HEK293 (cell line): ENCODE data around the gene HERC5.

ENCODE experiments used
- BCL11A ChIP-seq: fragments of 450-650 bp; formaldehyde crosslinking; IDR thresholded peaks from 2 replicates; pipeline ENCODE4 v1.5.1; 2016; ENCODE audit warnings: low read depth, missing biosample characterization, missing genetic modification characterization
- BCL11B ChIP-seq: fragments of 450-650 bp; formaldehyde crosslinking; IDR thresholded peaks from 2 replicates; pipeline ENCODE4 v1.5.1; 2016; ENCODE audit warnings: low read depth, missing biosample characterization, missing genetic modification characterization
- HOXA7 ChIP-seq: sonication (generic); formaldehyde crosslinking; IDR thresholded peaks from 2 replicates; pipeline ENCODE4 v1.8.1; 2022; ENCODE audit warnings: missing genetic modification reagents, borderline replicate concordance
- HOXC10 ChIP-seq: sonication (generic); formaldehyde crosslinking; IDR thresholded peaks from 2 replicates; pipeline ENCODE4 v1.8.1; 2023; ENCODE audit warnings: mild to moderate bottlenecking, missing genetic modification reagents
- ZBTB48 ChIP-seq: fragments of 450-650 bp; formaldehyde crosslinking; IDR thresholded peaks from 2 replicates; pipeline ENCODE4 v1.5.1; 2016; ENCODE audit warnings: missing biosample characterization, missing genetic modification characterization
- ZBTB8A ChIP-seq: fragments of 450-650 bp; formaldehyde crosslinking; IDR thresholded peaks from 2 replicates; pipeline ENCODE4 v1.5.1; 2016; ENCODE audit warnings: missing biosample characterization, missing genetic modification characterization
- ZIC2 ChIP-seq: fragments of 450-650 bp; formaldehyde crosslinking; IDR thresholded peaks from 2 replicates; pipeline ENCODE4 v1.5.1; 2016; ENCODE audit warnings: missing biosample characterization, missing genetic modification characterization
- ZNF112 ChIP-seq: fragments of 450-650 bp; formaldehyde crosslinking; IDR thresholded peaks from 2 replicates; pipeline ENCODE4 v1.5.0; 2017; ENCODE audit warnings: missing biosample characterization, missing genetic modification characterization
- ZNF138 ChIP-seq: fragments of 450-650 bp; formaldehyde crosslinking; IDR thresholded peaks from 2 replicates; pipeline ENCODE4 v1.5.1; 2016; ENCODE audit warnings: missing biosample characterization, missing genetic modification characterization, borderline replicate concordance
- ZNF16 ChIP-seq: fragments of 450-650 bp; formaldehyde crosslinking; IDR thresholded peaks from 2 replicates; pipeline ENCODE4 v1.5.1; 2016; ENCODE audit warnings: low read depth, missing biosample characterization, missing genetic modification characterization
- ZNF169 ChIP-seq: fragments of 450-650 bp; formaldehyde crosslinking; IDR thresholded peaks from 2 replicates; pipeline ENCODE4 v1.5.1; 2016; ENCODE audit warnings: missing biosample characterization, missing genetic modification characterization
- ZNF19 ChIP-seq: fragments of 450-650 bp; formaldehyde crosslinking; IDR thresholded peaks from 2 replicates; pipeline ENCODE4; 2016; ENCODE audit warnings: missing biosample characterization, missing genetic modification characterization, low read depth
- ZNF26 ChIP-seq: fragments of 450-650 bp; formaldehyde crosslinking; IDR thresholded peaks from 2 replicates; pipeline ENCODE4 v1.5.1; 2016; ENCODE audit warnings: missing biosample characterization, missing genetic modification characterization
- ZNF488 ChIP-seq: fragments of 450-650 bp; formaldehyde crosslinking; IDR thresholded peaks from 2 replicates; pipeline ENCODE4 v1.5.1; 2016; ENCODE audit warnings: missing biosample characterization, missing genetic modification characterization
- ZNF555 ChIP-seq: fragments of 450-650 bp; formaldehyde crosslinking; conservative IDR thresholded peaks from 2 replicates; pipeline ENCODE4 v1.5.1; 2017; ENCODE audit warnings: missing biosample characterization, mild to moderate bottlenecking, missing genetic modification characterization, inconsistent platforms
- ZNF560 ChIP-seq: fragments of 450-650 bp; formaldehyde crosslinking; IDR thresholded peaks from 2 replicates; pipeline ENCODE4 v1.5.1; 2017; ENCODE audit warnings: missing biosample characterization, missing genetic modification characterization, borderline replicate concordance
- ZNF580 ChIP-seq: fragments of 450-650 bp; formaldehyde crosslinking; IDR thresholded peaks from 2 replicates; pipeline ENCODE4 v1.5.1; 2016; ENCODE audit warnings: missing biosample characterization, missing genetic modification characterization
- ZNF600 ChIP-seq: fragments of 450-650 bp; formaldehyde crosslinking; IDR thresholded peaks from 2 replicates; pipeline ENCODE4 v1.5.1; 2016; ENCODE audit warnings: missing biosample characterization, missing genetic modification characterization
- ZNF621 ChIP-seq: fragments of 450-650 bp; formaldehyde crosslinking; IDR thresholded peaks from 2 replicates; pipeline ENCODE4 v1.5.1; 2017; ENCODE audit warnings: missing biosample characterization, missing genetic modification characterization
- ZNF654 ChIP-seq: fragments of 450-650 bp; formaldehyde crosslinking; IDR thresholded peaks from 2 replicates; pipeline ENCODE4 v1.5.1; 2016; ENCODE audit warnings: low read depth, missing biosample characterization, missing genetic modification characterization
- ZNF658 ChIP-seq: fragments of 450-650 bp; formaldehyde crosslinking; IDR thresholded peaks from 2 replicates; pipeline ENCODE4; 2016; ENCODE audit warnings: missing biosample characterization, missing genetic modification characterization
- ZNF677 ChIP-seq: fragments of 450-650 bp; IDR thresholded peaks from 2 replicates; pipeline ENCODE4 v1.5.0; 2018; ENCODE audit warnings: missing biosample characterization, mild to moderate bottlenecking, missing genetic modification characterization, moderate library complexity
- ZNF843 ChIP-seq: fragments of 450-650 bp; formaldehyde crosslinking; IDR thresholded peaks from 2 replicates; pipeline ENCODE4 v1.5.1; 2016; ENCODE audit warnings: missing biosample characterization, missing genetic modification characterization
- TF ChIP-seq, protein P1 (sequence below): fragments of 450-650 bp; formaldehyde crosslinking; IDR thresholded peaks from 2 replicates; pipeline ENCODE4 v1.5.0; 2017; ENCODE audit warnings: missing biosample characterization, missing genetic modification characterization, borderline replicate concordance
- TF ChIP-seq, protein P2 (sequence below): fragments of 450-650 bp; formaldehyde crosslinking; IDR thresholded peaks from 2 replicates; pipeline ENCODE4 v1.5.1; 2017; ENCODE audit warnings: missing biosample characterization, mild to moderate bottlenecking, missing genetic modification characterization, moderate library complexity
- TF ChIP-seq, protein P3 (sequence below): fragments of 450-650 bp; formaldehyde crosslinking; IDR thresholded peaks from 2 replicates; pipeline ENCODE4 v1.5.1; 2016; ENCODE audit warnings: missing biosample characterization, missing genetic modification characterization
- TF ChIP-seq, protein P4 (sequence below): fragments of 450-650 bp; formaldehyde crosslinking; IDR thresholded peaks from 2 replicates; pipeline ENCODE4 v1.5.1; 2016; ENCODE audit warnings: missing biosample characterization, missing genetic modification characterization

HERC5 gene

DNA sequence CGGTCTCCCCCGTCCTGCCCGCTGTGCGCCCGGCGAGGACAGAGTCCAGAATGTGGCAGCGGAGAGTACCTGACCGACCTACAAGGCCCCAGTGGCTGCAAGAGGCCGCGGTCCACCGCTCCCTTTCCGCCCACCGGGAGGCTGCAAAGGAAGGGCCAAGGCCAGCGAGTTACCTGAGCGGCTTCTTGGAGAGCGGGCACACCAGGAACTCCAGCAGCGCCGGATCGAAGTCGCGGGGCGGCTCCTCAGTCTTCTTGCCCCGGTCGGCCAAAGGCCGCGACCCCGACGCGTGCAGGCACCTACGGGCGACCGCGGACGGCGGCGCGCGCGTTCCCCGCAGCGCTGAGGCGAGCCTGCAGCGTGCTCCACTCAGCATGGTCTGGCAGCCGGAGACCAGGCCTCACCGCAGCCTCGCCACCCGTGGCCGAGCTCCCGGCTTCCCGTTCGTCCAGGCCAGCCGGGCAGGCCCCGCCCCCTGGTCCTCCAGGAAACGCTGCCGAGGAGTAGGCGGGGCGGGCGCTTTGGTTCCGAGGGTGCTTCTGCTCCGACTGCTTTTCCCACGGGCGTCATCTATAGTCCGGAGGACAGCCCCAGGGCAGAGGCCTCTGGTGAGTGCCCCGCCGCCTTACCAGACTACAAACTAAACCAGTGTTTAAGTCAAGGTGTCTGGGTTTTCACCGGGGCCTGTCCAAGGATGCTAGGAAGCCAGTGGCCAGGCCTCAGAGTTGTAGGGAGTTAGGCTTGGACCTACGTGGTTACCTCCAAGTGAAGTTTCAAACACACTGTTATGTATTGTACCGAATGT is 66.6 kb downstream of the HERC5 start, which contains the start of gene PYURF (continued):
- TF ChIP-seq ZNF26 (tag by site-specific recombination) (no peak), BCL11B (tag by site-specific recombination) (peak; percentile 42; the same call in 1 of the 2 replicates), ZNF560 (tag by site-specific recombination) (no peak), ZNF112 (tag by site-specific recombination) (no peak), ZBTB8A (tag by site-specific recombination) (peak; percentile 32; the same call in 1 of the 2 replicates), ZBTB48 (tag by site-specific recombination) (no peak; the same call in 1 of the 2 replicates), HOXC10 (CRISPR knock-in tag) (no peak), BCL11A (tag by site-specific recombination) (no peak), ZNF555 (tag by site-specific recombination) (no peak), ZNF843 (tag by site-specific recombination) (no peak; the same call in 1 of the 2 replicates), ZNF677 (tag by site-specific recombination) (no peak), ZNF19 (tag by site-specific recombination) (no peak), HOXA7 (CRISPR knock-in tag) (no peak; the same call in 1 of the 2 replicates), ZNF621 (tag by site-specific recombination) (no peak), ZNF658 (tag by site-specific recombination) (no peak), ZNF138 (tag by site-specific recombination) (no peak), ZNF600 (tag by site-specific recombination) (peak; percentile 53; the same call in 1 of the 2 replicates), ZNF16 (tag by site-specific recombination) (no peak), ZNF488 (tag by site-specific recombination) (no peak), ZIC2 (peak; percentile 93), ZNF169 (tag by site-specific recombination) (no peak), ZNF654 (tag by site-specific recombination) (no peak), ZNF580 (tag by site-specific recombination) (no peak)
- TF ChIP-seq, protein P1, sequence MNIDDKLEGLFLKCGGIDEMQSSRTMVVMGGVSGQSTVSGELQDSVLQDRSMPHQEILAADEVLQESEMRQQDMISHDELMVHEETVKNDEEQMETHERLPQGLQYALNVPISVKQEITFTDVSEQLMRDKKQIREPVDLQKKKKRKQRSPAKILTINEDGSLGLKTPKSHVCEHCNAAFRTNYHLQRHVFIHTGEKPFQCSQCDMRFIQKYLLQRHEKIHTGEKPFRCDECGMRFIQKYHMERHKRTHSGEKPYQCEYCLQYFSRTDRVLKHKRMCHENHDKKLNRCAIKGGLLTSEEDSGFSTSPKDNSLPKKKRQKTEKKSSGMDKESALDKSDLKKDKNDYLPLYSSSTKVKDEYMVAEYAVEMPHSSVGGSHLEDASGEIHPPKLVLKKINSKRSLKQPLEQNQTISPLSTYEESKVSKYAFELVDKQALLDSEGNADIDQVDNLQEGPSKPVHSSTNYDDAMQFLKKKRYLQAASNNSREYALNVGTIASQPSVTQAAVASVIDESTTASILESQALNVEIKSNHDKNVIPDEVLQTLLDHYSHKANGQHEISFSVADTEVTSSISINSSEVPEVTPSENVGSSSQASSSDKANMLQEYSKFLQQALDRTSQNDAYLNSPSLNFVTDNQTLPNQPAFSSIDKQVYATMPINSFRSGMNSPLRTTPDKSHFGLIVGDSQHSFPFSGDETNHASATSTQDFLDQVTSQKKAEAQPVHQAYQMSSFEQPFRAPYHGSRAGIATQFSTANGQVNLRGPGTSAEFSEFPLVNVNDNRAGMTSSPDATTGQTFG (tag by site-specific recombination), result no peak
- TF ChIP-seq, protein P2, sequence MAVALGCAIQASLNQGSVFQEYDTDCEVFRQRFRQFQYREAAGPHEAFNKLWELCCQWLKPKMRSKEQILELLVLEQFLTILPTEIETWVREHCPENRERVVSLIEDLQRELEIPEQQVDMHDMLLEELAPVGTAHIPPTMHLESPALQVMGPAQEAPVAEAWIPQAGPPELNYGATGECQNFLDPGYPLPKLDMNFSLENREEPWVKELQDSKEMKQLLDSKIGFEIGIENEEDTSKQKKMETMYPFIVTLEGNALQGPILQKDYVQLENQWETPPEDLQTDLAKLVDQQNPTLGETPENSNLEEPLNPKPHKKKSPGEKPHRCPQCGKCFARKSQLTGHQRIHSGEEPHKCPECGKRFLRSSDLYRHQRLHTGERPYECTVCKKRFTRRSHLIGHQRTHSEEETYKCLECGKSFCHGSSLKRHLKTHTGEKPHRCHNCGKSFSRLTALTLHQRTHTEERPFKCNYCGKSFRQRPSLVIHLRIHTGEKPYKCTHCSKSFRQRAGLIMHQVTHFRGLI (tag by site-specific recombination), result peak; percentile 24; the same call in 1 of the 2 replicates
- TF ChIP-seq, protein P3, sequence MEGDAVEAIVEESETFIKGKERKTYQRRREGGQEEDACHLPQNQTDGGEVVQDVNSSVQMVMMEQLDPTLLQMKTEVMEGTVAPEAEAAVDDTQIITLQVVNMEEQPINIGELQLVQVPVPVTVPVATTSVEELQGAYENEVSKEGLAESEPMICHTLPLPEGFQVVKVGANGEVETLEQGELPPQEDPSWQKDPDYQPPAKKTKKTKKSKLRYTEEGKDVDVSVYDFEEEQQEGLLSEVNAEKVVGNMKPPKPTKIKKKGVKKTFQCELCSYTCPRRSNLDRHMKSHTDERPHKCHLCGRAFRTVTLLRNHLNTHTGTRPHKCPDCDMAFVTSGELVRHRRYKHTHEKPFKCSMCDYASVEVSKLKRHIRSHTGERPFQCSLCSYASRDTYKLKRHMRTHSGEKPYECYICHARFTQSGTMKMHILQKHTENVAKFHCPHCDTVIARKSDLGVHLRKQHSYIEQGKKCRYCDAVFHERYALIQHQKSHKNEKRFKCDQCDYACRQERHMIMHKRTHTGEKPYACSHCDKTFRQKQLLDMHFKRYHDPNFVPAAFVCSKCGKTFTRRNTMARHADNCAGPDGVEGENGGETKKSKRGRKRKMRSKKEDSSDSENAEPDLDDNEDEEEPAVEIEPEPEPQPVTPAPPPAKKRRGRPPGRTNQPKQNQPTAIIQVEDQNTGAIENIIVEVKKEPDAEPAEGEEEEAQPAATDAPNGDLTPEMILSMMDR (tag by site-specific recombination), result 0 out of 2 replicates have a peak, but pooled peaks have one; percentile 10
- TF ChIP-seq, protein P4, sequence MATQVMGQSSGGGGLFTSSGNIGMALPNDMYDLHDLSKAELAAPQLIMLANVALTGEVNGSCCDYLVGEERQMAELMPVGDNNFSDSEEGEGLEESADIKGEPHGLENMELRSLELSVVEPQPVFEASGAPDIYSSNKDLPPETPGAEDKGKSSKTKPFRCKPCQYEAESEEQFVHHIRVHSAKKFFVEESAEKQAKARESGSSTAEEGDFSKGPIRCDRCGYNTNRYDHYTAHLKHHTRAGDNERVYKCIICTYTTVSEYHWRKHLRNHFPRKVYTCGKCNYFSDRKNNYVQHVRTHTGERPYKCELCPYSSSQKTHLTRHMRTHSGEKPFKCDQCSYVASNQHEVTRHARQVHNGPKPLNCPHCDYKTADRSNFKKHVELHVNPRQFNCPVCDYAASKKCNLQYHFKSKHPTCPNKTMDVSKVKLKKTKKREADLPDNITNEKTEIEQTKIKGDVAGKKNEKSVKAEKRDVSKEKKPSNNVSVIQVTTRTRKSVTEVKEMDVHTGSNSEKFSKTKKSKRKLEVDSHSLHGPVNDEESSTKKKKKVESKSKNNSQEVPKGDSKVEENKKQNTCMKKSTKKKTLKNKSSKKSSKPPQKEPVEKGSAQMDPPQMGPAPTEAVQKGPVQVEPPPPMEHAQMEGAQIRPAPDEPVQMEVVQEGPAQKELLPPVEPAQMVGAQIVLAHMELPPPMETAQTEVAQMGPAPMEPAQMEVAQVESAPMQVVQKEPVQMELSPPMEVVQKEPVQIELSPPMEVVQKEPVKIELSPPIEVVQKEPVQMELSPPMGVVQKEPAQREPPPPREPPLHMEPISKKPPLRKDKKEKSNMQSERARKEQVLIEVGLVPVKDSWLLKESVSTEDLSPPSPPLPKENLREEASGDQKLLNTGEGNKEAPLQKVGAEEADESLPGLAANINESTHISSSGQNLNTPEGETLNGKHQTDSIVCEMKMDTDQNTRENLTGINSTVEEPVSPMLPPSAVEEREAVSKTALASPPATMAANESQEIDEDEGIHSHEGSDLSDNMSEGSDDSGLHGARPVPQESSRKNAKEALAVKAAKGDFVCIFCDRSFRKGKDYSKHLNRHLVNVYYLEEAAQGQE (tag by site-specific recombination), result 0 out of 2 replicates have a peak, but pooled peaks have one; percentile 11
